Neutrophil (primary cell): ENCODE measurements around the gene SPESP1.

Experiments used
- H3K27ac ChIP-seq: fragments of 200-600 bp; sonication (generic); 2 replicates; pipeline ENCODE4 v1.5.1; 2016; ENCODE audit warnings: mild to moderate bottlenecking, moderate library complexity
- H3K27me3 ChIP-seq: fragments of 200-600 bp; sonication (generic); 2 replicates; pipeline ENCODE4 v1.6.0; 2016; ENCODE audit warnings: mild to moderate bottlenecking
- H3K36me3 ChIP-seq: fragments of 200-600 bp; sonication (generic); 2 replicates; pipeline ENCODE4 v1.5.1; 2017
- H3K4me1 ChIP-seq, 2 experiments: fragments of 200-600 bp in 1 of 2; sonication (generic) in 1 of 2; 1 replicate in 1 of 2; 2 replicates in 1 of 2; pipeline versions ENCODE4 v1.5.1 to v1.6.1; 2013 to 2016; ENCODE audit warnings: low read depth in 1 of 2, low read length in 1 of 2, mild to moderate bottlenecking in 1 of 2, moderate library complexity in 1 of 2; ENCODE audit not compliant: control insufficient read depth in 1 of 2, insufficient read depth in 1 of 2
- H3K4me3 ChIP-seq, 2 experiments: fragments of 200-600 bp in 1 of 2; sonication (generic) in 1 of 2; 1 replicate in 1 of 2; 2 replicates in 1 of 2; pipeline ENCODE4 v1.5.1; 2013 to 2016; ENCODE audit warnings: low read depth in 1 of 2, low read length in 1 of 2, mild to moderate bottlenecking in 1 of 2, moderate library complexity in 1 of 2
- H3K9me3 ChIP-seq: fragments of 200-600 bp; sonication (generic); 2 replicates; pipeline ENCODE4 v1.5.1; 2016
- TF ChIP-seq, protein P1 (sequence below): fragments of 200-600 bp; sonication (generic); IDR thresholded peaks from 2 replicates; pipeline ENCODE4 v1.5.1; 2016; ENCODE audit warnings: antibody characterized with exemption

The SPESP1 gene

DNA sequence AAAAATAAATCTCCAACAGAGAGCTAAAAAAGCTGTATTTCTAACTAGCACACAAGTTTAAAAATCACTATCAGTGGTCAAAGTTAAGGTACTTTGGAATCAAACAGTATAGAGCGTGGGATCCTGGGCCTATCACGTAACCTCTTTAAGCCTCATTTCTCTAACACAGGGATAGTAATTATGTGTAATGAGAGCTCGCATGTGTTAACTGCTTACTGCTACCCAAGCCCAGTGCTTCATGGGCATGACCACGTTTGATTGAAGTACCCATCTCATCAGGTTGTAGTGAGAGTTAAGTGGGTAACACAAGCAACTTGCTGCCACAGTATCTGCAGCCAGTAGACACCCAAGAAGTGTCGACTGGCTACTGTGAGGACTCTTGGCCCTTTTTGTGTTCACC is 56.0 kb downstream of the SPESP1 start:
- Histone ChIP-seq H3K27me3 (peaks cover 4% of the 10 kb centered on the region), H3K36me3 (no peaks in the 10 kb centered on the region), H3K4me1 (no peaks in the 10 kb centered on the region), H3K4me3 (no peak overlapping the region), H3K27ac (no peak overlapping the region), H3K9me3 (no peaks in the 10 kb centered on the region)
- TF ChIP-seq, protein P1, sequence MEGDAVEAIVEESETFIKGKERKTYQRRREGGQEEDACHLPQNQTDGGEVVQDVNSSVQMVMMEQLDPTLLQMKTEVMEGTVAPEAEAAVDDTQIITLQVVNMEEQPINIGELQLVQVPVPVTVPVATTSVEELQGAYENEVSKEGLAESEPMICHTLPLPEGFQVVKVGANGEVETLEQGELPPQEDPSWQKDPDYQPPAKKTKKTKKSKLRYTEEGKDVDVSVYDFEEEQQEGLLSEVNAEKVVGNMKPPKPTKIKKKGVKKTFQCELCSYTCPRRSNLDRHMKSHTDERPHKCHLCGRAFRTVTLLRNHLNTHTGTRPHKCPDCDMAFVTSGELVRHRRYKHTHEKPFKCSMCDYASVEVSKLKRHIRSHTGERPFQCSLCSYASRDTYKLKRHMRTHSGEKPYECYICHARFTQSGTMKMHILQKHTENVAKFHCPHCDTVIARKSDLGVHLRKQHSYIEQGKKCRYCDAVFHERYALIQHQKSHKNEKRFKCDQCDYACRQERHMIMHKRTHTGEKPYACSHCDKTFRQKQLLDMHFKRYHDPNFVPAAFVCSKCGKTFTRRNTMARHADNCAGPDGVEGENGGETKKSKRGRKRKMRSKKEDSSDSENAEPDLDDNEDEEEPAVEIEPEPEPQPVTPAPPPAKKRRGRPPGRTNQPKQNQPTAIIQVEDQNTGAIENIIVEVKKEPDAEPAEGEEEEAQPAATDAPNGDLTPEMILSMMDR: no peak

DNA sequence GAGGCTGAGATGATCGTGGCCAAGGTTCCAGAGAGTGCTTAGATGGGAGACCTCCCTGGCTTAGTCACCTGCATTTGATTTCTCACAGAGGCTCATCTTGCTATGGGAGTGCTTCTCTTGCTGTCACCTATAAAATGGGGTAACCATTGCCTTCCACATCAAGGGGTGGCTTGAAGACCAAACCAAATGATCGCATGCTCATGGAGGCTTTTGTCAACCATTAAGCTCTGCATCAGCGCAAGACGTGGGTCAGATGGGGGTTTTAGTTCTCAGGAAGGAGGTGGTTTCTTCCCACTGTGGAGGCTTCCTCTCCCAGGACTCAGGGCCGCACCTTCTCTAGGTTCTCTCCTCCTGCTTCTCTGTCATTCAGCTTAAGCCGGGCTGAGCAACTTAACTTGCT is 56.8 kb downstream of the SPESP1 start:
- Histone ChIP-seq H3K4me1 (no peaks in the 10 kb centered on the region), H3K36me3 (no peaks in the 10 kb centered on the region), H3K27ac (no peak overlapping the region), H3K4me3 (no peak overlapping the region), H3K9me3 (no peaks in the 10 kb centered on the region), H3K27me3 (peaks cover 4% of the 10 kb centered on the region)
- TF ChIP-seq, protein P1: no peak

DNA sequence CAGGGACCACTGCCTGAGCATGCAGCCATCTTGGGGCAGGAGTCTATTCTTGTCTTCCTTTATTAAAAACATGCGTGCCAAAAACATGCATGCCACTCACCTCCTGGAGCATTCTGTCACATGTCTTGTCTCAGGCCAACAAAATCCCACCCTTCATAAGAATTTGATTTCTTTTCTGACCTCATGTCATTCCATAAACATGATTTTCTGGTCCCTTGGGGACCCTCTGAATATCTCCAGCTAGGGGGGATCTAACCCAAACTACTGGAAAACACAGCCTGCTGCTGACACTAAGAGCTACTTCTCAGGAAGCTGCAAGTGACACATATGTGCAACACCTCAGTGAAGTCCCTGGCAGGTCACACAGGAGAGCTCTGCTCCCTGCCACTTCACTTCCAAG is 57.4 kb downstream of the SPESP1 start:
- H3K27me3 ChIP-seq: peaks cover 4% of the 10 kb centered on the region
- H3K9me3 ChIP-seq: no peaks in the 10 kb centered on the region
- no peak overlapping the region for H3K27ac ChIP-seq
- no peak overlapping the region for H3K4me3 ChIP-seq
- no peaks in the 10 kb centered on the region for H3K4me1 ChIP-seq
- TF ChIP-seq, protein P1: no peak
- no peaks in the 10 kb centered on the region for H3K36me3 ChIP-seq

DNA sequence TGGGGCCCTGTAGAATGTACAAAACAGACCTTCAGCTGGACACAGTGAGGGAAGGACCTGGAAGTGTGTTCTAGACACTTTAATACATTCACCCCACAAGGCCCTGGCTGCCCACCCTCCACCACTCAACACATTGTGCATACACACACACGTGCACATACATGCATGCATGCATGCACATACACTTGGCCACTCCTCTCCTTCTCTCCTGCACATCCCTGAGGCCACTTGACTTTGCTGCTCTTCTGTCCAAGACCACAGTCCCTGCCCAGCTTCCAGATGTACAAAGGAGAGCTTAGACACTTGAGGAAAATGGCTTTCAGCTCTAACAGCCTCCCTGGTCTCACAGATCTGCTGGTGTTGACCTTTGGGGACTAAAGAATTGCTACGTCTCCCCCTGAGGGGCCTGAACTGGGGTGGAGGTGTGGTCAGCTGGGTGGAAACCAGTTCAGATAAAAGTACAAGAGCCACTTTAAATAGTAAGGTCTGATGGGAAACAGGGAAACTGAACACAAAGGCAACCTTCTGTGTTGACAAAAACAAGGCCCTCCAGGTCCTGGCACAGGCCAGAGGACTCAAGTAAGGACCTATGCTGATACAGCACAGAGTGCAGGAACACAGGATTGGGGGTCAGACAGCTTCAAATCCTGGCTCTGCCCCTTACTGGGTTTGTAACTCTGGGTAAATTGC is 59.4 kb downstream of the SPESP1 start:
- no peaks in the 10 kb centered on the region for H3K9me3 ChIP-seq
- H3K4me3 ChIP-seq: no peak overlapping the region
- no peak overlapping the region for H3K27ac ChIP-seq
- H3K36me3 ChIP-seq: no peaks in the 10 kb centered on the region
- TF ChIP-seq, protein P1: no peak
- no peaks in the 10 kb centered on the region for H3K4me1 ChIP-seq
- H3K27me3 ChIP-seq: no peaks in the 10 kb centered on the region

DNA sequence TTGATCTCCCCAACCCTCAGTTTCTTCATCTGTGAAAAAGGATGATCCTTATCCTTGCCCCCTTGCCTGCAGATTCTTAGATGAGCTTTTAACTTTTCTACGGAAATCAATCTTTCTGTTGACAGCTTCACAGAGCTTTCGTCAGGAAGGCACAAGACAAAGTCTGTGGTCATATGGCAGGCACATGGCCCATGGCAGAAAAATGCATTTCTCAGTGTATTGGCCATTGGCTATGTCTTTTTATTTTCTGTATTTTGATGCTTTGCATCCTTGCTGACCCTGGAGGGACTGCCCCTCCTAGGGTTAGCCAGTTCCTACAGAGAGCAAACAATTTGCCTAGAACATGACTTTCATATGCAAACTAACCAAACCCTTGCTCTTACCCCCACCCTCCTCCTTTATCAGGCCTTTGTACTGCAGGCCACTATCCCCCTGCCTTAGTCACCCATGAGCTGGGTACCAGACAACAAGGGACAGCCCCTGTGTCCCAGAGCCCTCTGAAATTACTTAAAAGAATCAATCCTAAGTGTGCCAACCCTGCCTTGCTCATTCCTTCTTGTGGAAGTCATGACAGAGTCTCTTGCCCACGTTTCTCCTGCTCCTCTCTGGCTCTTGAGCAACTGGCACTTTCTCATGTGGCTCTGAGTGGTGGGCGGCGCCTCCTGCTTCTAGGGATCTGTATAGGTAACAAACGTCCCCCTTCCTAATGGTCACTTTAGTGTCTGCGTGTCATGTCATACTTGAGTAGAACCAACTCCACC is 60.1 kb downstream of the SPESP1 start:
- Histone ChIP-seq H3K9me3 (no peaks in the 10 kb centered on the region), H3K4me1 (no peaks in the 10 kb centered on the region), H3K36me3 (no peaks in the 10 kb centered on the region), H3K27ac (no peak overlapping the region), H3K27me3 (no peaks in the 10 kb centered on the region), H3K4me3 (no peak overlapping the region)
- TF ChIP-seq, protein P1: no peak
